Measurements from ENCODE around the gene SAMD3. TPM values are rescaled to one million over a fixed set of nuclear protein-coding genes. Genes with fewer than 3 reads are reported as not detected.
"Not testable (repeated sequence)": the region's sequence is repeated elsewhere in the genome, so short reads cannot be mapped to it uniquely, and the experiment has no call there.

SAMD3 gene
- total RNA-seq, 1 donor from 2014 or later, result 2.4 TPM

- no peaks in the 10 kb centered on the region for H3K4me1 Mint-ChIP-seq (ENCODE audit: unreplicated experiment)
- H3K4me3 Mint-ChIP-seq, result no peak overlapping the region
- TF ChIP-seq CTCF (conservative IDR thresholded peaks at IDR 0.05), result no peak
- no peak overlapping the region for H3K27ac Mint-ChIP-seq
- DNase-seq (ENCODE audit: extremely low spot score, unreplicated experiment), result no peak
- no peaks in the 10 kb centered on the region for H3K36me3 Mint-ChIP-seq
- H3K27me3 Mint-ChIP-seq, result no peaks in the 10 kb centered on the region
- H3K9me3 Mint-ChIP-seq, result no peaks in the 10 kb centered on the region
Measured at GRCh38 chr6:130200020-130200419, 22.7 kb downstream of the SAMD3 start.

GRCh38 chr6:130198483-130199035 is 24.2 kb downstream of the SAMD3 start:
- H3K9me3 Mint-ChIP-seq, result no peaks in the 10 kb centered on the region
- no peaks in the 10 kb centered on the region for H3K4me1 Mint-ChIP-seq (ENCODE audit: unreplicated experiment)
- H3K4me3 Mint-ChIP-seq, result no peak overlapping the region
- DNase-seq (ENCODE audit: extremely low spot score, unreplicated experiment), result no peak
- H3K27ac Mint-ChIP-seq, result no peak overlapping the region
- TF ChIP-seq CTCF (conservative IDR thresholded peaks at IDR 0.05), result no peak
- H3K36me3 Mint-ChIP-seq, result no peaks in the 10 kb centered on the region
- H3K27me3 Mint-ChIP-seq, result no peaks in the 10 kb centered on the region

GRCh38 chr6:130197816-130198482 is 24.8 kb downstream of the SAMD3 start:
- not testable (repeated sequence) for H3K36me3 Mint-ChIP-seq; H3K27ac Mint-ChIP-seq; H3K4me3 Mint-ChIP-seq; H3K27me3 Mint-ChIP-seq; H3K4me1 Mint-ChIP-seq (ENCODE audit: unreplicated experiment); H3K9me3 Mint-ChIP-seq; DNase-seq (ENCODE audit: extremely low spot score, unreplicated experiment)

GRCh38 chr6:130194434-130194833 is 28.3 kb downstream of the SAMD3 start:
- H3K9me3 Mint-ChIP-seq, result not testable (repeated sequence)

GRCh38 chr6:130190701-130191690 is 31.8 kb downstream of the SAMD3 start:
- peaks cover 4% of the 10 kb centered on the region for H3K36me3 Mint-ChIP-seq
- no peak overlapping the region for H3K27ac Mint-ChIP-seq
- TF ChIP-seq CTCF (conservative IDR thresholded peaks at IDR 0.05), result no peak
- H3K4me3 Mint-ChIP-seq, result no peak overlapping the region
- H3K27me3 Mint-ChIP-seq, result no peaks in the 10 kb centered on the region
- peaks cover 6% of the 10 kb centered on the region for H3K9me3 Mint-ChIP-seq
- no peaks in the 10 kb centered on the region for H3K4me1 Mint-ChIP-seq (ENCODE audit: unreplicated experiment)
- DNase-seq (ENCODE audit: extremely low spot score, unreplicated experiment), result no peak

More at GRCh38 chr6:130194434-130194833, 28.3 kb downstream of the SAMD3 start:
- H3K36me3 Mint-ChIP-seq; H3K4me3 Mint-ChIP-seq; H3K27ac Mint-ChIP-seq; DNase-seq (ENCODE audit: extremely low spot score, unreplicated experiment); H3K4me1 Mint-ChIP-seq (ENCODE audit: unreplicated experiment); H3K27me3 Mint-ChIP-seq: not testable (repeated sequence)

- H3K36me3 Mint-ChIP-seq, result peaks cover 4% of the 10 kb centered on the region
- TF ChIP-seq CTCF (conservative IDR thresholded peaks at IDR 0.05), result no peak
- no peak for DNase-seq (ENCODE audit: extremely low spot score, unreplicated experiment)
- H3K4me3 Mint-ChIP-seq, result no peak overlapping the region
- H3K27ac Mint-ChIP-seq, result no peak overlapping the region
- H3K27me3 Mint-ChIP-seq, result no peaks in the 10 kb centered on the region
- no peaks in the 10 kb centered on the region for H3K4me1 Mint-ChIP-seq (ENCODE audit: unreplicated experiment)
- H3K9me3 Mint-ChIP-seq, result peaks cover 6% of the 10 kb centered on the region
Measured at GRCh38 chr6:130189531-130190397, 33.0 kb downstream of the SAMD3 start.
